ENCODE results near the gene MBD6.

Gene MBD6

GRCh38 chr12:57547288-57548012 lies 24.8 kb downstream of the MBD6 start:
- H3K9me3 ChIP-seq (ENCODE audit: control insufficient read depth in 2 of 2, low read length in 2 of 2): no peaks in the 10 kb centered on the region

DNA sequence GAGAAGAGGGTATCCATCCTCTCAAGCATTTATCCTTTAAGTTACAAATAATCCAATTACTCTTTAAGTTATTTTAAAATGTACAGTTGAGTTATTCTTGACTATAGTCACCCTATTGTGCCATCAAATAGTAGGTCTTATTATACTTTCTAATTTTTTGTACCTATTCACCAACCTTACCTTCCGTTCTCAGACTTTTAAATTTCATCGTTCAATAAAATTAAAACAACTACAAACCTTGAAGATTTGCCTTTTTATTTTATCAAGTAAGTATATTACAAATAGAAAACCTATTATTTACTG lies 25.3 kb downstream of the MBD6 start:
- no peak overlapping the region for H3K27ac ChIP-seq (ENCODE audit: low read length)
- H3K36me3 ChIP-seq (ENCODE audit: control insufficient read depth in 2 of 2, insufficient read depth in 2 of 2, low read length in 2 of 2): peaks cover 0 to 3% of the 10 kb centered on the region in 2 donors
- H3K27me3 ChIP-seq (ENCODE audit: control insufficient read depth in 1 of 2, insufficient read depth in 2 of 2, low read length in 2 of 2): peaks cover 24 to 30% of the 10 kb centered on the region in 2 donors
- peaks cover 27% of the 10 kb centered on the region for H3K4me1 ChIP-seq (ENCODE audit: control insufficient read depth, insufficient read depth, low read length)
- H3K4me3 ChIP-seq (ENCODE audit: low read length in 2 of 2): no peak overlapping the region
- no peaks in the 10 kb centered on the region for H3K9me3 ChIP-seq (ENCODE audit: control insufficient read depth in 2 of 2, low read length in 2 of 2)
- H3K9ac ChIP-seq (ENCODE audit: low read length in 2 of 2): no peak overlapping the region

More at GRCh38 chr12:57547288-57548012, 24.8 kb downstream of the MBD6 start:
- peak overlapping the region; percentile 82 for H3K27ac ChIP-seq (ENCODE audit: low read length)
- H3K9ac ChIP-seq (ENCODE audit: low read length in 2 of 2): peak overlapping the region; percentile 48 to 64
- peaks cover 0 to 3% of the 10 kb centered on the region in 2 donors for H3K36me3 ChIP-seq (ENCODE audit: control insufficient read depth in 2 of 2, insufficient read depth in 2 of 2, low read length in 2 of 2)
- peak overlapping the region; percentile 87 to 90 for H3K4me3 ChIP-seq (ENCODE audit: low read length in 2 of 2)
- peaks cover 23 to 27% of the 10 kb centered on the region in 2 donors for H3K27me3 ChIP-seq (ENCODE audit: control insufficient read depth in 1 of 2, insufficient read depth in 2 of 2, low read length in 2 of 2)
- peaks cover 27% of the 10 kb centered on the region for H3K4me1 ChIP-seq (ENCODE audit: control insufficient read depth, insufficient read depth, low read length)

- Histone ChIP-seq H3K4me3 (ENCODE audit: low read length in 2 of 2) (no peak overlapping the region), H3K36me3 (ENCODE audit: control insufficient read depth in 2 of 2, insufficient read depth in 2 of 2, low read length in 2 of 2) (peaks cover 0 to 3% of the 10 kb centered on the region in 2 donors), H3K27ac (ENCODE audit: low read length) (no peak overlapping the region), H3K4me1 (ENCODE audit: control insufficient read depth, insufficient read depth, low read length) (peaks cover 25% of the 10 kb centered on the region), H3K9ac (ENCODE audit: low read length in 2 of 2) (no peak overlapping the region), H3K9me3 (ENCODE audit: control insufficient read depth in 2 of 2, low read length in 2 of 2) (no peaks in the 10 kb centered on the region), H3K27me3 (ENCODE audit: control insufficient read depth in 1 of 2, insufficient read depth in 2 of 2, low read length in 2 of 2) (peaks cover 28 to 30% of the 10 kb centered on the region in 2 donors)
Measured at GRCh38 chr12:57548488-57548887, 25.9 kb downstream of the MBD6 start.

- Histone ChIP-seq H3K9ac (ENCODE audit: low read length in 2 of 2) (no peak overlapping the region), H3K27me3 (ENCODE audit: control insufficient read depth in 1 of 2, insufficient read depth in 2 of 2, low read length in 2 of 2) (peaks cover 30 to 32% of the 10 kb centered on the region in 2 donors), H3K27ac (ENCODE audit: low read length) (no peak overlapping the region), H3K4me3 (ENCODE audit: low read length in 2 of 2) (peak overlapping the region in 1 of 2 donors; percentile 69), H3K36me3 (ENCODE audit: control insufficient read depth in 2 of 2, insufficient read depth in 2 of 2, low read length in 2 of 2) (peaks cover 0 to 3% of the 10 kb centered on the region in 2 donors), H3K4me1 (ENCODE audit: control insufficient read depth, insufficient read depth, low read length) (peaks cover 23% of the 10 kb centered on the region), H3K9me3 (ENCODE audit: control insufficient read depth in 2 of 2, low read length in 2 of 2) (no peaks in the 10 kb centered on the region)
Measured at GRCh38 chr12:57549203-57549908, 26.7 kb downstream of the MBD6 start.

- Histone ChIP-seq H3K27ac (ENCODE audit: low read length) (no peak within 1 kb of the TSS), H3K27me3 (ENCODE audit: control insufficient read depth in 1 of 2, insufficient read depth in 2 of 2, low read length in 2 of 2) (peaks cover 30 to 34% of the 10 kb centered on the region in 2 donors)
Measured at GRCh38 chr12:57549909-57550640, 27.5 kb downstream of the MBD6 start, which contains the start of gene KIF5A. KIF5A (plus strand) TSS chr12:57550044; CDS start chr12:57550272, 228 bp downstream.

GRCh38 chr12:57550641-57551549 lies 28.3 kb downstream of the MBD6 start:
- H3K9me3 ChIP-seq (ENCODE audit: control insufficient read depth in 2 of 2, low read length in 2 of 2): no peaks in the 10 kb centered on the region
- H3K36me3 ChIP-seq (ENCODE audit: control insufficient read depth in 2 of 2, insufficient read depth in 2 of 2, low read length in 2 of 2): no peaks in the 10 kb centered on the region
- H3K4me3 ChIP-seq (ENCODE audit: low read length in 2 of 2): peak overlapping the region in 1 of 2 donors; percentile 69
- H3K4me1 ChIP-seq (ENCODE audit: control insufficient read depth, insufficient read depth, low read length): peaks cover 12% of the 10 kb centered on the region
- H3K27me3 ChIP-seq (ENCODE audit: control insufficient read depth in 1 of 2, insufficient read depth in 2 of 2, low read length in 2 of 2): peaks cover 30 to 34% of the 10 kb centered on the region in 2 donors
- H3K9ac ChIP-seq (ENCODE audit: low read length in 2 of 2): no peak overlapping the region
- no peak overlapping the region for H3K27ac ChIP-seq (ENCODE audit: low read length)

More at GRCh38 chr12:57549909-57550640, 27.5 kb downstream of the MBD6 start, which contains the start of gene KIF5A:
- H3K36me3 ChIP-seq (ENCODE audit: control insufficient read depth in 2 of 2, insufficient read depth in 2 of 2, low read length in 2 of 2): no peaks in the 10 kb centered on the region
- peaks cover 18% of the 10 kb centered on the region for H3K4me1 ChIP-seq (ENCODE audit: control insufficient read depth, insufficient read depth, low read length)
- H3K4me3 ChIP-seq (ENCODE audit: low read length in 2 of 2): peak within 1 kb of the TSS; percentile 58 to 69
- peak within 1 kb of the TSS in 1 of 2 donors; percentile 5 for H3K9ac ChIP-seq (ENCODE audit: low read length in 2 of 2)
- no peaks in the 10 kb centered on the region for H3K9me3 ChIP-seq (ENCODE audit: control insufficient read depth in 2 of 2, low read length in 2 of 2)

- H3K27me3 ChIP-seq (ENCODE audit: control insufficient read depth in 1 of 2, insufficient read depth in 2 of 2, low read length in 2 of 2): peaks cover 30 to 34% of the 10 kb centered on the region in 2 donors
- H3K4me1 ChIP-seq (ENCODE audit: control insufficient read depth, insufficient read depth, low read length): peaks cover 7% of the 10 kb centered on the region
- no peak overlapping the region for H3K27ac ChIP-seq (ENCODE audit: low read length)
- no peak overlapping the region for H3K4me3 ChIP-seq (ENCODE audit: low read length in 2 of 2)
- H3K36me3 ChIP-seq (ENCODE audit: control insufficient read depth in 2 of 2, insufficient read depth in 2 of 2, low read length in 2 of 2): no peaks in the 10 kb centered on the region
- no peak overlapping the region for H3K9ac ChIP-seq (ENCODE audit: low read length in 2 of 2)
- no peaks in the 10 kb centered on the region for H3K9me3 ChIP-seq (ENCODE audit: control insufficient read depth in 2 of 2, low read length in 2 of 2)
Measured at GRCh38 chr12:57551637-57552305, 29.1 kb downstream of the MBD6 start.

DNA sequence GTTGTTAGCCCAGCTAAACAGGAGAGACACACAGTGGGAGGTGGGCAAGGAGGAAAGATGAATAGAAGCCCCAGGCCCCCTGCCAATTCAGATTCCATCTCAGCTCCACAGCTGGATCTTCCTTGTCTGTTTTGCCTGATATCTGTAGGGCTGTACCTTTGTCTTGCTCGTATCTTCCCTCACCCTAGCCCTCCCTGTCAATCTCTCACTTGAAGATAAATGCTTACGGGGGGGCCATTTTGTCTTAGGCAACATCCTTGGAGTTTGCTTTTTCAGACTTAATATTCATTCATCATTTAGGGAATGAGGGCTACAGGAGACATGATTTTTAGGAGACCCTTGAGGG lies 29.7 kb downstream of the MBD6 start:
- peaks cover 7% of the 10 kb centered on the region for H3K4me1 ChIP-seq (ENCODE audit: control insufficient read depth, insufficient read depth, low read length)
- H3K27ac ChIP-seq (ENCODE audit: low read length): no peak overlapping the region
- no peak overlapping the region for H3K9ac ChIP-seq (ENCODE audit: low read length in 2 of 2)
- peaks cover 30 to 34% of the 10 kb centered on the region in 2 donors for H3K27me3 ChIP-seq (ENCODE audit: control insufficient read depth in 1 of 2, insufficient read depth in 2 of 2, low read length in 2 of 2)
- H3K36me3 ChIP-seq (ENCODE audit: control insufficient read depth in 2 of 2, insufficient read depth in 2 of 2, low read length in 2 of 2): no peaks in the 10 kb centered on the region
- no peak overlapping the region for H3K4me3 ChIP-seq (ENCODE audit: low read length in 2 of 2)
- H3K9me3 ChIP-seq (ENCODE audit: control insufficient read depth in 2 of 2, low read length in 2 of 2): no peaks in the 10 kb centered on the region

DNA sequence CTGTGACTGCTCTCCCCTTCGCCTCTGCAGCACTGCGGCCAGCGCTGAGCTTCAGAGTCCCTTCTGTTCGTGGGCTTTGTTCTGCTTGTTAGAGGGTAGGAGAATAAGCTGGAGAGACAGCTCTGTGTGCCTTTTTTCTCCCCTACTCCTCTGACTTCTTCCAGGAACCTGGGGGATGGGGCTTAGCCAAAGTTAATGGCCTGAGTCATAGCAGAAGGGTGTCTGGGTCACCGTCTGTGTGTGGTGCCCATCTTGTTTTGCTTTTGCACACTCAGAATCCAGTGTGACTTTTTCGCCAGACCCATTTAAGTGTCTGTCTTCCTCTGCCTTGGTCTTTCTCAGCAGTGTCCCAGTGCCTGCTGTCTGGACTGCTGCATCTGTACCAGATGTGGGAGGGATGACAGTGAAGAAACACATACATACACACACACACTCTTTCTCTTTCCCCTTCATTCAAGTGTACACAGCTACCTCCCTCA lies 30.2 kb downstream of the MBD6 start:
- Histone ChIP-seq H3K27ac (ENCODE audit: low read length) (no peak overlapping the region), H3K36me3 (ENCODE audit: control insufficient read depth in 2 of 2, insufficient read depth in 2 of 2, low read length in 2 of 2) (no peaks in the 10 kb centered on the region), H3K9me3 (ENCODE audit: control insufficient read depth in 2 of 2, low read length in 2 of 2) (no peaks in the 10 kb centered on the region)

More for the DNA sequence above, 30.2 kb downstream of the MBD6 start:
- Histone ChIP-seq H3K9ac (ENCODE audit: low read length in 2 of 2) (no peak overlapping the region), H3K4me3 (ENCODE audit: low read length in 2 of 2) (no peak overlapping the region), H3K27me3 (ENCODE audit: control insufficient read depth in 1 of 2, insufficient read depth in 2 of 2, low read length in 2 of 2) (peaks cover 30 to 34% of the 10 kb centered on the region in 2 donors), H3K4me1 (ENCODE audit: control insufficient read depth, insufficient read depth, low read length) (peaks cover 7% of the 10 kb centered on the region)
